ENCODE results near the gene MAP2.

- TF ChIP-seq, protein P1, sequence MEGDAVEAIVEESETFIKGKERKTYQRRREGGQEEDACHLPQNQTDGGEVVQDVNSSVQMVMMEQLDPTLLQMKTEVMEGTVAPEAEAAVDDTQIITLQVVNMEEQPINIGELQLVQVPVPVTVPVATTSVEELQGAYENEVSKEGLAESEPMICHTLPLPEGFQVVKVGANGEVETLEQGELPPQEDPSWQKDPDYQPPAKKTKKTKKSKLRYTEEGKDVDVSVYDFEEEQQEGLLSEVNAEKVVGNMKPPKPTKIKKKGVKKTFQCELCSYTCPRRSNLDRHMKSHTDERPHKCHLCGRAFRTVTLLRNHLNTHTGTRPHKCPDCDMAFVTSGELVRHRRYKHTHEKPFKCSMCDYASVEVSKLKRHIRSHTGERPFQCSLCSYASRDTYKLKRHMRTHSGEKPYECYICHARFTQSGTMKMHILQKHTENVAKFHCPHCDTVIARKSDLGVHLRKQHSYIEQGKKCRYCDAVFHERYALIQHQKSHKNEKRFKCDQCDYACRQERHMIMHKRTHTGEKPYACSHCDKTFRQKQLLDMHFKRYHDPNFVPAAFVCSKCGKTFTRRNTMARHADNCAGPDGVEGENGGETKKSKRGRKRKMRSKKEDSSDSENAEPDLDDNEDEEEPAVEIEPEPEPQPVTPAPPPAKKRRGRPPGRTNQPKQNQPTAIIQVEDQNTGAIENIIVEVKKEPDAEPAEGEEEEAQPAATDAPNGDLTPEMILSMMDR (conservative IDR thresholded peaks at IDR 0.05; ENCODE audit: low read depth in 2 of 2): no peak
- TF ChIP-seq REST (IDR thresholded peaks at IDR 0.05; ENCODE audit: unreplicated experiment): no peak
- no peak for TF ChIP-seq EZH2 (IDR thresholded peaks at IDR 0.05; ENCODE audit: low read depth, unreplicated experiment)
- no peak for TF ChIP-seq POLR2AphosphoS5 (IDR thresholded peaks at IDR 0.05; ENCODE audit: low read depth)
- no peak for TF ChIP-seq CREB1 (CRISPR knock-in tag; IDR thresholded peaks at IDR 0.05; ENCODE audit: low read depth)
- no peak for TF ChIP-seq EZH2phosphoT487 (IDR thresholded peaks at IDR 0.05; ENCODE audit: unreplicated experiment)
- no peak for TF ChIP-seq STAT1 (IDR thresholded peaks at IDR 0.05; ENCODE audit: unreplicated experiment)
- TF ChIP-seq ZNF114 (CRISPR knock-in tag; IDR thresholded peaks at IDR 0.05): no peak
- no peak for TF ChIP-seq JUNB (IDR thresholded peaks at IDR 0.05; ENCODE audit: unreplicated experiment)
- TF ChIP-seq ZNF331 (CRISPR knock-in tag; IDR thresholded peaks at IDR 0.05; ENCODE audit: low read depth): no peak
- TF ChIP-seq, protein P2, sequence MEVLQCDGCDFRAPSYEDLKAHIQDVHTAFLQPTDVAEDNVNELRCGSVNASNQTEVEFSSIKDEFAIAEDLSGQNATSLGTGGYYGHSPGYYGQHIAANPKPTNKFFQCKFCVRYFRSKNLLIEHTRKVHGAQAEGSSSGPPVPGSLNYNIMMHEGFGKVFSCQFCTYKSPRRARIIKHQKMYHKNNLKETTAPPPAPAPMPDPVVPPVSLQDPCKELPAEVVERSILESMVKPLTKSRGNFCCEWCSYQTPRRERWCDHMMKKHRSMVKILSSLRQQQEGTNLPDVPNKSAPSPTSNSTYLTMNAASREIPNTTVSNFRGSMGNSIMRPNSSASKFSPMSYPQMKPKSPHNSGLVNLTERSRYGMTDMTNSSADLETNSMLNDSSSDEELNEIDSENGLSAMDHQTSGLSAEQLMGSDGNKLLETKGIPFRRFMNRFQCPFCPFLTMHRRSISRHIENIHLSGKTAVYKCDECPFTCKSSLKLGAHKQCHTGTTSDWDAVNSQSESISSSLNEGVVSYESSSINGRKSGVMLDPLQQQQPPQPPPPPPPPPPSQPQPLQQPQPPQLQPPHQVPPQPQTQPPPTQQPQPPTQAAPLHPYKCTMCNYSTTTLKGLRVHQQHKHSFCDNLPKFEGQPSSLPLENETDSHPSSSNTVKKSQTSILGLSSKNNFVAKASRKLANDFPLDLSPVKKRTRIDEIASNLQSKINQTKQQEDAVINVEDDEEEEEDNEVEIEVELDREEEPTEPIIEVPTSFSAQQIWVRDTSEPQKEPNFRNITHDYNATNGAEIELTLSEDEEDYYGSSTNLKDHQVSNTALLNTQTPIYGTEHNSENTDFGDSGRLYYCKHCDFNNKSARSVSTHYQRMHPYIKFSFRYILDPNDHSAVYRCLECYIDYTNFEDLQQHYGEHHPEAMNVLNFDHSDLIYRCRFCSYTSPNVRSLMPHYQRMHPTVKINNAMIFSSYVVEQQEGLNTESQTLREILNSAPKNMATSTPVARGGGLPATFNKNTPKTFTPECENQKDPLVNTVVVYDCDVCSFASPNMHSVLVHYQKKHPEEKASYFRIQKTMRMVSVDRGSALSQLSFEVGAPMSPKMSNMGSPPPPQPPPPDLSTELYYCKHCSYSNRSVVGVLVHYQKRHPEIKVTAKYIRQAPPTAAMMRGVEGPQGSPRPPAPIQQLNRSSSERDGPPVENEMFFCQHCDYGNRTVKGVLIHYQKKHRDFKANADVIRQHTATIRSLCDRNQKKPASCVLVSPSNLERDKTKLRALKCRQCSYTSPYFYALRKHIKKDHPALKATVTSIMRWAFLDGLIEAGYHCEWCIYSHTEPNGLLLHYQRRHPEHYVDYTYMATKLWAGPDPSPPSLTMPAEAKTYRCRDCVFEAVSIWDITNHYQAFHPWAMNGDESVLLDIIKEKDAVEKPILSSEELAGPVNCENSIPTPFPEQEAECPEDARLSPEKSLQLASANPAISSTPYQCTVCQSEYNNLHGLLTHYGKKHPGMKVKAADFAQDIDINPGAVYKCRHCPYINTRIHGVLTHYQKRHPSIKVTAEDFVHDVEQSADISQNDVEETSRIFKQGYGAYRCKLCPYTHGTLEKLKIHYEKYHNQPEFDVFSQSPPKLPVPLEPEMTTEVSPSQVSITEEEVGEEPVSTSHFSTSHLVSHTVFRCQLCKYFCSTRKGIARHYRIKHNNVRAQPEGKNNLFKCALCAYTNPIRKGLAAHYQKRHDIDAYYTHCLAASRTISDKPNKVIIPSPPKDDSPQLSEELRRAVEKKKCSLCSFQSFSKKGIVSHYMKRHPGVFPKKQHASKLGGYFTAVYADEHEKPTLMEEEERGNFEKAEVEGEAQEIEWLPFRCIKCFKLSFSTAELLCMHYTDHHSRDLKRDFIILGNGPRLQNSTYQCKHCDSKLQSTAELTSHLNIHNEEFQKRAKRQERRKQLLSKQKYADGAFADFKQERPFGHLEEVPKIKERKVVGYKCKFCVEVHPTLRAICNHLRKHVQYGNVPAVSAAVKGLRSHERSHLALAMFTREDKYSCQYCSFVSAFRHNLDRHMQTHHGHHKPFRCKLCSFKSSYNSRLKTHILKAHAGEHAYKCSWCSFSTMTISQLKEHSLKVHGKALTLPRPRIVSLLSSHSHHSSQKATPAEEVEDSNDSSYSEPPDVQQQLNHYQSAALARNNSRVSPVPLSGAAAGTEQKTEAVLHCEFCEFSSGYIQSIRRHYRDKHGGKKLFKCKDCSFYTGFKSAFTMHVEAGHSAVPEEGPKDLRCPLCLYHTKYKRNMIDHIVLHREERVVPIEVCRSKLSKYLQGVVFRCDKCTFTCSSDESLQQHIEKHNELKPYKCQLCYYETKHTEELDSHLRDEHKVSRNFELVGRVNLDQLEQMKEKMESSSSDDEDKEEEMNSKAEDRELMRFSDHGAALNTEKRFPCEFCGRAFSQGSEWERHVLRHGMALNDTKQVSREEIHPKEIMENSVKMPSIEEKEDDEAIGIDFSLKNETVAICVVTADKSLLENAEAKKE (CRISPR knock-in tag; IDR thresholded peaks at IDR 0.05): no peak
- no peak for TF ChIP-seq ETS1 (IDR thresholded peaks at IDR 0.05)
These were observed 297.6 kb downstream of the MAP2 start for GRCh38 chr2:209721497-209721896.

All from GM23338 (cell line).